IPS-NIHi7 (cell line): ENCODE measurements around the gene DENND11.
"Not testable (repeated sequence)": the region's sequence is repeated elsewhere in the genome, so short reads cannot be mapped to it uniquely, and the experiment has no call there.

Experiments used
- DNase-seq: peaks from one replicate; pipeline ENCODE4 v3.0.0; 2012; ENCODE audit warnings: mixed read lengths; ENCODE audit errors: extremely low spot score

DENND11 gene

DNA sequence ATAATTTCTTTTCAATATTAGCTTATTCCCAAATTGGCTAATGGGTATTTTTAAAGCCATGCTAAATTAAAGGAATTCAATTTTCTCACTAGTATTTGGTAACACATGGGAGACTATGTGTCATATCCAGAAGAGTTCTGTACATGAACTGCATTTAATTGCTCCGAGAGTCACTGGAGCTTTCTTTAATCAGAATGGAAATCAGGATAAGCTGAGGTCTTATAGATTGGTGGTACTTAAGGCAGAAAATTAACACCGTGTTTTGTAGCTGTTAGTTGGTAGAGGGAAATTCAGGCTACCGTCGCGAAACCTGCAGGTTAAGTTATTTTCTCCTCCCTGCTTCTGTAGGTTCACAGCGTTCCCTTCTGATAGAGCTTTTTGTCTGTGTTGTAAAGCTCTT lies 6.4 kb upstream of the DENND11 start, which contains the start of gene WEE2:
Gene WEE2 (plus strand): TSS at position 3 of the 400 bp plus-strand sequence. CDS start 406 bp downstream, outside the sequence.
- no peak for DNase-seq

DNA sequence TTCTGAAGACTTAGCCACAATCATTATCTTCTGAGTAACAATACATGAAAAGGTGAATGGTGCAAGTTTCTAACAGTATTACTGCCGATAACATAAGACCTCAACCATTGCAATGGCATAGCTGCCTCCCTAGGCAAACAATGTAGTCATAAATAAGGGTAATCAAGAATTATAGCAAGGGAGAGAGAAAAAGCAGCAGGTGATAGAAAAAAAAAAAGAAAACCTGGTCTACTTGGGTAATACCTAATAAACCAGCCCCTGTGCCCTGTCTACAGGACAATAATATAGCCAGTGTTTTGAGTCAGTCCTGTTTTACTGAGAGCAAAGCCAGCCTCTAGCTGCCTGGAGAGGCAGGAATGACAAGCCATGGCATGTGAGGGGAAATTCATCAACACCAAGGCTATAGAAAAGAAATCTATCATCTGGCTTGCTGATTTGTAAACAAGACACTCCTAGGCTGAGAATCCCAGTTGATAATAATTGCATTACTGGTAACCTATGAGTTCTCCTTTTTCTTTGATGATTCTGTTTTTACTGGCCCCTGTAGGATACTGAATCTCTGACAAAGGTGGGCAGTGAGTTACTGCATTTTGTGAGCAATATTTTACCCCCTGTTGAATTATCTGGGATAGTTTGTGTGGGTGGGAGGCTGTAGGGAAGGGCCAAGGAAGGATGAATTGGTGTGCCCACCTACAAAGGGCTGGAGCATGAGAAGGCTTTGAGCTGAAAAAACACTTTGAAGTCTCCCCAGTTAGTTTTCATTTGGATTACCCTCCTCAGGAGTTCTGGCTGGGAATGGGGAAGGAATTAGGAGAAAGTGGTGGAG lies 4.5 kb upstream of the DENND11 start:
- no peak for DNase-seq

DNA sequence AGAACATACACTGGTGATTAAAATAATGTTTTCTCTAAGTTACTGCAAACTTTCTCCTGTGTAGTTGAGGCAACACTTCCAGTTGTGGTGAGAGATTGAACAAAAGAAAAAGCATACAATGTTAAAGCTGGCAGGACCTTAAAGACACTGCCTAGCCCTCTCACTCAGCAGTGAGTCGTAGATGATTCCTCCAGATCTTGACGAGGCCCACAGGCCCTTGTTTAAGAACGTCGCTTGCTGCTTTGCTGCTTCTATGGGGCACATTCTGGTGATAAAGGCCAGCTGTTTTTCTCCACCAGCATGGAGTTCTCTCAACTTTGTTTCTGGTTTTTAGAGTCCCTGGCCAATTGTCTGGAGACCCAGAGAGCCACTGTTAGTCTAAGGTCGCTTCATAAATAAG lies 2.8 kb upstream of the DENND11 start:
- DNase-seq = no peak

DNA sequence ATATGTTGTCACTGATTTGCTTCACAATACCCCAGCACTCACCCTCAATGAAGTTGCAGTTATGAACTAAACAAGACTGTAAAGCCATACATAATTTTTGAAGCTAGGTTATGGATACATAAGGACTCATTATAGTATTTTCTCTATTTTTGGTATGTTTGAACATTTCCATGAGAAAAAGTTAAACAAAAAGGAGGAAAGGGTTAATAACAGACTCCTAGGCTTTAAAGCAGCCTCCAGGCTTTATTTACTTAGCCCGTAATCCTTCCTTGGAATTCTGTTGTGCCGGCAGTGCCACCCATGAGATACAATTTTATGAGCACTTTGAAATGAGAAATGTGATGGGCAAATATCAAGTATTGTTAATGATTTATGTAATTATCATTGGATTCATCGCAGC lies 2.1 kb upstream of the DENND11 start:
- DNase-seq = no peak

DNA sequence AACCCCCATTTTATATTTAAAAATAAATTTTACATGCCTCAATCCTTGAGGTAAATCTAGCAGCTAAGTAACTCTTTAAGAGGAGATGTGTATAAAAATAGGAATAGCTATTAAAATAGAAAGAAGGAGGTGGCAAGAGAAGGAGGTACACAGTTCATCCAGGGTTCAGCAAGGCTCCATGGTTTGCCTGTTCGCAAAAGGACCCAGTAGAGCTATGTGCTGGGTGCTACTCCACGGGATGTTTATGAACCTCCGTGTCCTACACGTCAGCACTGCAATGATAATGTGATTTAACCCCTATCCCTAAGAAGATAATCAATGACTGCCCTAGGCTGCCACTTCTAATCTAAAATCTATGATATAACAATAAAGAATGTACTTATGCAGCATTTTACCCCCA lies 926 bp upstream of the DENND11 start:
- no peak for DNase-seq

DNA sequence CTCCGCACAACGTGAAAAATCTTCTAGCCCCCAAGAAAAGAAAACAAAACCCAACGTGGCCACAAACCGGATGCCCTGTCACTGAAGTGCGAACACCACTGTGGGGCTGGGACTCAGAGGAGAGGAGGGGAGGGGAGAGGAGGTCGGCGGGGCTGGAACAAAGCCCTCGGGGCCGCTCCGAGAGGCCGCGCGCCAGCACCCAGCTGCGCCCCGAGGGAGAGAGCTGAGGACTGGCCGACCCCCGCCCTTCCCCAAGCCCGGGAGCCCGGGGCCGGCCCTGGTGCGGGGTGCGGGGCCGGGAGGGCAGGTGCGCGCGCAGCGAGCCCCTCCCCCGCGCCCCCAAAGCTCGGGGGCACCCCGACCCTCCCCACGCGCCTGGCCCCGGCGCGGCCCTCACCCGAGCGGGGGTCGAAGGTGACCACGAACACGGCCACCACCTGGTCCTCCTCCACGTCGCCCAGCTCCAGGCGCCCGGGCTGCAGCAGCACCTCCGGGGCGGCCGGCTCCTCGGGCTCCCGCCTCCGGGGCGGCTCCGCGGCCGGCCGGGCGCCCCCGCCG lies 398 bp downstream of the DENND11 start:
- peak; percentile 63 for DNase-seq

DNA sequence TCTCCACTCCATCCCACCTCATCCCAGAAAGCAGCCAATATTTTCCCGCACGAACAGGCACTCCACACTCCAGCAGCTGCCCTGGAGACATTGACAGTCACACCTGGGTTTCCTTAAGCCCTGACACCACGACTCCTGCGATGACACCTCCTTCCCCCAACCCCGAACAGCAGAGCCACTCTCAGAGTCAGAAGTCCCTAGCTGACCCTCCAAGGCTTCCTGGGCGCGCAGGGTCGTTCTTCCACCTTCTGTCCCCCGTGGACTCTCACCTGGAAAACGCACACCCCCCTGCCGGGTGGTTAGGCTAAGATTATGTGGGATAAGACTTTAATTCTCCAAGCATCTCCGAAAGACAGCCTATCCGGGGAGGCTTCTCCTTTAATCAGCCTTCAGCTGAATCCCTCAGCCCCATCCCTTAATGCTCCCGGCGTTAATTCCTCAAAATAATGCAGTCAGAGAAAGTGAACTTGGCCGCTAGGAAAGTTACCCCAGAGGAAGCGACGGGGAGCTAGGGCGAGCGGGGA lies 1.1 kb downstream of the DENND11 start:
- DNase-seq = peak; percentile 26

DNA sequence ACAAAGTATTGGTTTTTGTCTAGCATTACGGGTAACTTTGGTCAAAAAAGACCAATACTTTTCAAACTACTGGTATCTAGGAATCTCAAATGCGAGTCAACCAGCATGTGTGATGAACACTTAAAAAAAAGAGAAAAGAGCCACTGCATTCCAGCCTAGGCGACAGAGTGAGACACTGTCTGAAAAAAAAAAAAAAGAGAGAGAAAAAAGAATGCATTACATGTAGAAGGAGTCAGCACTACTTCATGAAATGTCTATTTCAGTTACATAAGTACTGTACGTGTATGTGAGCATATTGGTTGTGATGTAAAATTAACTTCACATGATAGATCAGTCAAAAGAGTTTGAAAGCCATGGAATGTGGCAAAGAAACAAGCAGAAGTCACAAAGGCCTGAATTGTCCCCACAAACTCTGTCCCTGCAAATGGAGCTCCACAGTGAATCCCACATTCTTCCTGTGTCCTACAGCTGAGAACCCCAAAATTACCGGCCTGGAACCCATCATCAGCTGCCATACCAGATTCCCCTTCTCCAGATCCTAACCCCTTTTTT lies 1.6 kb downstream of the DENND11 start:
- no peak for DNase-seq

DNA sequence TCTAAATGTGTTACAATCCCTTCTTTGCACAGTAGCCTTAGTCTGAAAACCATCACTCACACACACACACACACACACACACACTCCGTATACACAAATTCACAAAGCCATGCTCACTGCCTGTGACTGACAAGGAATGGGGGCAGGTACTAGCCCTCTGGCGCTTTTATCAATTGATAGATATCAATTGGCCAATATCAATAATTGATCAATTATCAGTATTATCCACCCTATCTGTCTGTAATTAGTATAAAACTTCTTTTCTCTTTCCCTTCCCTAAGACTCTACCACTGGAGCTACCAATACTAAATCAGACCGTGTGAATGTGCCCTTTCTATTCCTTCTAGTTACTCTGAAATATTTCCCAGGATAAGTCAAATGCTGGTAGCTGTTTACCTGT lies 2.1 kb downstream of the DENND11 start:
- DNase-seq = no peak

DNA sequence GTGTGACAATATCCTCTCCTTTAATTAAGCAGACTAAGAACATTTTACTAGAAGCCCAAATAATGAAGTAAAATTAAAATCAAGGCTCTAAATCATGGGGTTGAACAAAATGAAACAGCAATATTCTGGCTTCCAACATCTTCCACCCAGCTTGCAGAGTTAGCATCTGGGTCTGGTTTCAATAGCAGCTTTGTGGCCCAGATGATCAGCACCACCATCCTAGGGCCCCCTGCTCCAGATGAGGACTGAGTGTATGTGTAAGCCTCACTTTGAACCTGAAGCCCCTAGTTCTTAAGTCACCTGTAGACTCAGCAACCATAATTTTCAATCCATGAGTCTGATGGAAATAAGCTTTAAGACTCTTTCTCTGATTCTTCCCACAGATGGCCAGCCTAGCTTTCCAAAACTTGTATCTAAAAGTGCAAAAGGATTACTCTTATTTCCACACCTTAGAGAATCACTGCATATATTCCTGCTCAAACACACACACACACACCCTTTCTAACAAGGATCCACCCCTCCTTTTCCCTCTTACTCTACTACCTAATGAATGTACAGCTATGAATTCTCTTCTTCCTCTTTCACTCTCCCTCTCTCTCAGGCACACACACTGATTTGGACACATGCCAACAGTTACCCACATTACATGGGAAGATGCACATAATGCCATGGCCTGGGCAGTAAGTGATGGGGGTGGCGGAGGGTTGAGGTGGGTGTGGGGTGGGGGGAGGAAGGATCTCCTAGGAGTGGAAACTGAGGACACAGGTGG lies 3.5 kb downstream of the DENND11 start:
- no peak for DNase-seq

DNA sequence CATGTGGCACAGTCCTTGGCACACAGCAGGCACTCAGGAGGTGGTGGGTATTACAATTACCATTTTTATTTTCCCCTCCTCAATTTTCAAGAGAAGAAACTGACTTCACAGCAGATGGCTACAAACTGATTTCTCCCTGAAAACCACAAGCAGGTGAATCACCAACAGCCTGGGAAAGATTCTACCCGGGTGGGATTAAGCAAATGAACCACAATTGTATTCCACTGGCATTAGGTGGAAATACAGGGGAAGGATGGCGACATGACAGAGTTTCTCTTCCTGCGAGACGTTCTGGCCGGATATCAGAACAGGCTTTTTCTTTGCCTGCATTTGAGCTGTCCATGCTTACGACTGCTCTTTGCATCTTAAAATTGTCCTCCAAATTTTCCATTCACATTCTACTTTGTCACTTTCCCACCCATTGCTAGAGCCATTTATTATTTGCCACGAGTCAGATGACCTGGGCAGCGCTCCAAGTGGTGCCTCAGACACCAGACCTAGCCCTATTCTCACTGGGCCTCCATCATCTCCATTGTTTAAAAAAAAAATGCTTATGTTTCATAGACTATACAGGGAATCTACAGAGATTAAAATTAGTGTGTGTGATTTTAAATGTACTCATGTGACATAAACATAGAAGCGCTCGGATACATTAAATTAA lies 4.6 kb downstream of the DENND11 start:
- no peak for DNase-seq

DNA sequence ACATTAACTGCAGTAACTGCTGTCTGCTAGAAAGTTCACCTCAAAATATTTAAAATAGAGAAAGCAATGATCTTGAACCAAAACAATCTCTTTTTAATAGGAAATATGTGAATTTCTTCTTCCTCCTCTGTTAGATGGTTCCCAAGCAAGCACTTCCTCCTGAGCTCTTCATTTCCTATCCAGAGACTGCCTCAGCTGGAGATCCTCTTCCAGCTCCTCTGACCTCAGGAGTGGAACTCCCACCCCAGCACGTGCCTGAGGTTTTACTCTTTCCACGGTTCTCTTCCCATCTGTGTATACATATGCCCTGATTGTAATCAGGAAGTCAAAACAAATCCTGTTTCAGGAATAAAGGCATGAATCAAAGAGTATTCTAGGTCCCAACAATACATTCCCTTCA lies 5.6 kb downstream of the DENND11 start:
- DNase-seq = no peak

DNA sequence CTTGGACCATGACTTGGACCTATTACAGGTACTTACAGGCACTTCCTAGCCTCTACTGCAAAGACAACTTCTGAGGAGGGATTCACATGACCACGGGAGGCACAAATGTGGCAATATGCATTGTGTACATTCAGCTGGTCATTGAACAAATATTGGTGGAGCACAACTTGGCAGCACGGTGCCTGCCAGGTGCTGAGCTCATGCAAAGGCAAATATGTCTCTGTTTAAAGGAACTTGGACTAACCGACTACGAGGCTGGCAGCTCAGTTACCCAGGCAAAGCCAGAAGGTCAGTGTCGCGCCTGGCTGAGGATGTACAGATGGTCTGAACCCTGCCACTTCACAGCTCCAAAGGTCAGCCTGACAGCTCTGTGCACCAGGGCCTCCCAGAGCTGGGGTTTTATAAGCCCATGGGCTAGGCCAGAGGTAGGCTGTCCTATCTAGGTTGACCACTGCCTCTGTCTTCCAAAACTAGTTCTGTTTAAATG lies 6.1 kb downstream of the DENND11 start:
- DNase-seq = no peak

DNA sequence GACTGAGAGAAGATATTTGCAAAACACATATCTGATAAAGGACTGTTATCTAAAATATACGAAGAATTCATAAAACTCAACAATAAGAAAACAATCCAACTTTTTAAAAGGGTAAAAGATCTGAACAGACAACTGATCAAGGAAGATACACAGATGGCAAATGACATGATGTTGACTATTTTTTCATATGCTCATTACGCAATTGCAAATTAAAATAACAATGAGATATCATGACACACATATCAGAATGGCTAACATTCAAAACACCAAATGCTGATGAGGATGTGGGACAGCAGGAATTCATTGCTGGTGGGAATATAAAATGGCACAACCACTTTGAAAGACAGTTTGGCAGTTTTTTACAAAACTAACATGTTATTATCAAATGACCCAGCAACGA lies 8.9 kb downstream of the DENND11 start:
- no peak for DNase-seq

DNA sequence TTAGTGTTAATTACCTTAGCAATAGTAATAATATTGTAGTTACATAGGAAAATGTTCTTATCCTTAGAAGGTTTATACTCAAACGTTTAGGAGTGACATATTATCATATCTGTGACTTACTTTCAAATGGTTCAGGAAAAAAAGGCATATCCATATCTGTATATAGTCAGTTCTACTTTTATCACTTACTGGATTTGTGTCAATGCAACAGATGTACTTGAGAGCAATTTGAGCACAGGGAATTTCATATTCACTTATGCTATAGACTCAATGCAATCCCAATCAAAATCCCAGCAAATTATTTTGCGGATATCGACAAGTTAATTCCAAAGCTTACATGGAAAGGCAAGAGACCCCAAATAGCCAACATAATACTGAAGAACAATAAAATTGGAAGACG lies 10.0 kb downstream of the DENND11 start:
- no peak for DNase-seq

DNA sequence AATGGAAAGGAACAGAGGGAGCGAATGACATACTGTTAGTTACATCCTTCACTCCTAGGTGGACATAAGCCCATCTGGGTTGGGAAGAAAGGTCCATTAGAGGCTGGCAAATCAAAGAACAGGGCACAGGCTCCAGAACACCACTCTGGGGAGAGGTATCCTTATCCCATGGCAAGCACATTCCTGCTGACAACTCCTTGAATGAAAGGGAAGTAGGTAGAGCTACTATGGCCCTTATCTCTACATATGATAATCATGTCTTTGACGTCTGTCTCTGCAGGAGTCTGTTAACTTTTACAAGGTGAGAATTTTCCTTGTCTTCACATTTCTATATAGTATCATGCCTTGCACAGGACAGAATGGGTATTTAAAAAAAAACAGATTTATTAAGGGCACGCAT lies 10.4 kb downstream of the DENND11 start:
- DNase-seq = no peak

DNA sequence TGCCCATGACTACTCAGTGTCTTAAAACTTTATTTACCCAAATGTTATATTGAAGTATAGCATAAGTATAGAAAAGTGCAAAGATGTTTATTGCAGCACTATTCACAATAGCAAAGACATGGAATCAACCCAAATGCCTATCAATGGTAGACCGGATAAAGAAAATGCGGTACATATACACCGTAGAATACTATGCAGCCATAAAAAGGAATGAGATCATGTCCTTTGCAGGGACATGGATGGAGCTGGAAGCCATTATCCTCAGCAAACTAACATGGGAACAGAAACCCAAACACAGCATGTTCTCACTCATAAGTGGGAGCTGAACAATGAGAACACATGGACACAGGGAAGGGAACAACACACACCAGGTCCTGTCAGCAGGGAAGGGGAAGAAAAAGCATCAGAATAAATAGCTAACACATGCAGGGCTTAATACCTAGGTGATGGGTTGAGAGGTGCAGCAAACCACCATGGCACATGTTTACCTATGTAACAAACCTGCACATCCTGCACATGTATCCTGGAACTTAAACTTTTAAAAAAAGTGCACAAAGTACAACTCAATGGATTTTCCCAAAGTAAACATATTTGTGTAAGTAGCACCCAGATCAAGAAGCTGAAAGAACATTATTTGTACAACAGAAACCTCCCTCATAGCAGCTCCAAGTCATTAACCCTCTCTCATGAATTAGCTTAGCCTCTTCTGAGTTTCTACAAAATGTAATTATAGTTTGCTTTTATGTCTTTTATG lies 12.7 kb downstream of the DENND11 start:
- not testable (repeated sequence) for DNase-seq

DNA sequence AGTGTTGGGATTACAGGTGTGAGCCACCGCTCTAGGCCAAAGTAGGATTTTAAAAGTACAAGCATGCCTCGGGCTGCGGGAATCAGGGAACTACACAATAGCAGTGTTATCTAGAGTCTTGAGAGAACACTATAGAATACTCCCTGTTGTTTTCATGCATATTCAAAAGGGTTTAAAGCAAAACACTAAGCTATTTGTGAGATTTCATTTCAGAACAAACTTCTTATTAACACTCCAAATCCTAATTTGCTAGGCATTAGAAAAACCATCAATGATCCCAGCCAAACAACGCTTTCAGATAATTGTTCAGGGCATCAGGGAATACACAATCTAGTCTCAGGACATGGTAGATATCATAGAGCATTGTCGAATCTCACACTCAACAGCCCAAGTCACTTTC lies 13.9 kb downstream of the DENND11 start:
- DNase-seq = no peak

DNA sequence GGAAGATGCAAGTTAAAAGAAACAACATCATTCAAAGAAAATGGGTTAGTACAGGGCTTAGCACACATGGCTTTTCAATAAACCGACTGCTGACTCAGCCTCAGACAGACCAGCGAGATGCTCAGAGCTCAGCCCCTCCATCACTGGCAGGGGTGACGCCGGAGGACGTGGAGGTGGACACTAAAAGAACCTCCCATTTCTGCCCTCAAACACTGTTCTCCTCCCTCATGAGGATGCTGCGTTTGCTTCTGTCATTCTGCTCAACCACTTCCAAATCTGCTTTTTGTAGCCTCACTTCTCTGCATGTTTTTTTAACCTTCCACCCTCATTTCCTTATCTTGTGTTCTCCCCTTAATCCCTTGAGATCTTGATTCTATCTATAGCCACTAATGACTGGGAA lies 15.3 kb downstream of the DENND11 start:
- no peak for DNase-seq

DNA sequence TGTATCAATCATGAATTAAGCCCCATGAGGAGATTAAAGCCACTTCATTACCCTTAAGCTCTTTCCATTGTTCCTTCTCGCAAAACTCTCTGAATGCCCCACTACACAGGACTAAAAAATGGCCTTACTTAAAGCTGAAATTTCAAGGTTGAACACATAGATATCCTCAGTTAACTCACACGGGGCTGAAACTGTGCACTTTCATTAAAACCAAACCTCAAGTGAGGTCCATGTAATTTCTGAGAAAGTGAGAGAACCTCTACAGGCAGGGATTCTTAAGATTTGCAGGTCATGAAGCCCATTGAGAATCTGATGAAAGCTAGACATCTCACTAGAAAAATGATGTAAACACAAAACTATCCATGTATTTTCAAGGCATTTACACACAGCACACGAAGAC lies 15.9 kb downstream of the DENND11 start:
- DNase-seq = no peak
